Activated CD8-positive, alpha-beta T cell treated with anti-CD3 and anti-CD28 coated beads for 36 hours (primary cell): ENCODE measurements around the gene RNF126. TPM values are rescaled to one million over a fixed set of nuclear protein-coding genes. Genes with fewer than 3 reads are reported as not detected.

Experiments used
- ATAC-seq: fragments of 200-7000 bp; cut with Tn5 transposase; one replicate; pipeline ENCODE4 v1.10.0; 2021; ENCODE audit warnings: mild to moderate bottlenecking, moderate library complexity
- CTCF ChIA-PET: fragments of 350-600 bp; sonication (Branson Sonifier 250); formaldehyde crosslinking; loops from one replicate; lab custom pipeline; 2021; ENCODE audit warnings: antibody characterized with exemption; lab: Charles Lee
- POLR2A ChIA-PET: fragments of 350-600 bp; sonication (Branson Sonifier 250); formaldehyde crosslinking; loops from one replicate; lab custom pipeline; 2021; ENCODE audit warnings: antibody characterized with exemption; lab: Charles Lee
- DNase-seq: peaks from one replicate; pipeline ENCODE4 v3.0.0-alpha.2; 2020
- H3K27ac Mint-ChIP-seq: one replicate; pipeline ENCODE4 v1.8.0; 2021; ENCODE audit warnings: mild to moderate bottlenecking, mixed read lengths
- H3K27me3 Mint-ChIP-seq: one replicate; pipeline ENCODE4 v1.8.0; 2021; ENCODE audit warnings: mixed read lengths
- H3K36me3 Mint-ChIP-seq: one replicate; pipeline ENCODE4 v1.8.0; 2021; ENCODE audit warnings: low read depth, mixed read lengths
- H3K4me1 Mint-ChIP-seq: one replicate; pipeline ENCODE4 v1.8.0; 2021; ENCODE audit warnings: low read depth, mixed read lengths
- H3K4me3 Mint-ChIP-seq: one replicate; pipeline ENCODE4 v1.8.0; 2021; ENCODE audit warnings: mild to moderate bottlenecking, moderate library complexity, mixed read lengths
- H3K9me3 Mint-ChIP-seq: one replicate; pipeline ENCODE4 v1.8.0; 2021; ENCODE audit warnings: mixed read lengths
- CTCF ChIP-seq: fragments of 200-600 bp; IDR thresholded peaks from one replicate; pipeline ENCODE4 v1.8.0; 2022; ENCODE audit warnings: antibody characterized with exemption, mild to moderate bottlenecking
- intact Hi-C: fragments of 100-400 bp; cut with micrococcal nuclease; formaldehyde crosslinking; loops from one replicate; pipeline ENCODE4 v1.10.0; 2022
- total RNA-seq, 2 experiments: library from RNA; stranded (reverse); gene quantifications; one replicate each; pipeline ENCODE4 v1.2.3, GENCODE V29; 2021

RNF126 gene
- total RNA-seq, 2 experiments from 2014 or later: 99.1 to 101 TPM

GRCh38 chr19:664913-665443, 2.0 kb upstream of the RNF126 start:
- ChIA-PET CTCF (no interaction called here), POLR2A (no interaction called here)
- intact Hi-C loops: loop anchor here (1.0 kb wide), 1 partner anchor 69 kb away; no protein-coding TSS in a partner anchor
- Mint-ChIP-seq H3K27ac (peak overlapping the region; percentile 63), H3K4me1 (peaks cover 13% of the 10 kb centered on the region), H3K9me3 (no peaks in the 10 kb centered on the region), H3K27me3 (peaks cover 8% of the 10 kb centered on the region), H3K4me3 (peak overlapping the region; percentile 35), H3K36me3 (peaks cover 16% of the 10 kb centered on the region)
- no peak for ATAC-seq
- DNase-seq: peak; percentile 84
- TF ChIP-seq CTCF: peak; percentile 98

DNA sequence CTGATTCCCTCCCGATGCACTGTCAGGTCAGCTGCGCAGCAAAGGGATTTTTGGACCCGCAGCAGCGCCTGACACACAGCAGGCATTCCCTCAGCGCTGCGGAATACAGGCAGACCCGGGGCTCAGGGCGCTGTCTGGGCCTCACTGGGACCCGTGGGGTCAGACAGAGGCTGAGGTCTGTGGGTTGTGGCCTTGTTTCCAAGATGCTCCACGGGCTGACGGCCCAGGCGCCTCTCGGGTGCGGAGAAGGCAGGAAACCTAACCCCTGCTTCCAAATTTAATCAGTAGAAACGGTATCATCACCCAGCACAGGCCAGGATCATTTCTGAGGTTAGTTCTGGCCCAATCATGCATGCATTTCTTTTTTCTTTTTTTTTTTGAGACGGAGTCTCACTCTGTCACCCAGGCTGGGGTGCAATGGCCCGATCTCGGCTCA, 686 bp upstream of the RNF126 start:
- H3K9me3 Mint-ChIP-seq: no peaks in the 10 kb centered on the region
- H3K4me3 Mint-ChIP-seq: peak overlapping the region; percentile 95
- DNase-seq (no peak), ATAC-seq (no peak)
- TF ChIP-seq CTCF: no peak
- H3K36me3 Mint-ChIP-seq: peaks cover 25% of the 10 kb centered on the region
- peaks cover 3% of the 10 kb centered on the region for H3K27me3 Mint-ChIP-seq
- H3K4me1 Mint-ChIP-seq: peaks cover 20% of the 10 kb centered on the region
- ChIA-PET POLR2A (interaction anchor here (0.7 to 1.3 kb wide), 6 partner anchors 12 to 135 kb away, joined by 3 to 7 read pairs (median 4); partner anchors contain the start of genes FSTL3 and POLRMT), CTCF (interaction anchor here (1.2 to 1.9 kb wide), 3 partner anchors 70 to 153 kb away, joined by 3 to 13 read pairs (median 4); no protein-coding TSS in a partner anchor)
- intact Hi-C loops: loop anchor here (1.0 kb wide), 1 partner anchor 71 kb away; no protein-coding TSS in a partner anchor
- peak overlapping the region; percentile 86 for H3K27ac Mint-ChIP-seq

DNA sequence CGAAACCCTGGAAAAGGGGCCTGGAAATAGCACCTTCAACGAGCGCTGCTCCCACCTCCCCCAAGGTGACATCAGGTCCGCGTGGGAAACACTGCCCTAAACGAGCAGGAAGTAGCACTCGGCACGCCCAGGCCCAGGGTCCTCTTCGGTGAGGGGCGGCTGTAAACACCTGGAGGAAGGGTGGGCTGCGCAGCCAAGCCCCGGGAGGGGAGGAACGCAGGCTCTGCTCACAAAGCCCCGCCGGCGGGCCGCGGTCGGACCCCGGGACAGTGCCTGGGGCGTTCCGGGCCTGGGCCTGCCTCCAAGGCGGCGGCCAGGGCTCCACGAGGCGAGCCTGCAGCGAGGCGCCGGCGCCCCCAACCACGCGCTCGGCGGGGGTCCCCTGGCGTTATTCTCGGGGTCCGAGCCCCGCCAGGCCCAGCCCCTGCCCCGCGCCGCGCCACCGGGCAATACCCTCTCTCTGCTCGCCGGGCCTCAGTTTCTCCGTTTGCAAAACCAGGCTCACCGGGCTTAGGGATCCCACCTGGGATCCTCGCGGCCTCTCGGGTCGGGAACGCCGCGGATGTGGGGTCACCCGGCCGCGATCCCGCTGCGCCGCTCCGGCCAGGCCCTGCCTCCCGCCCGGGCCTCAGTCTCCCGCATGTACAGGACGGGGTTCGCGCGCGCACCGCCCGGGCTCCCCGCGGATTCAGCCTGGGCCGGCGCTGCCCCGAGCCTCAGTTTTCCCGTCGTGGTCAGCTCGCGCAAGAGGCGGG, 630 bp downstream of the RNF126 start:
- POLR2A ChIA-PET: interaction anchor here (0.9 to 2.2 kb wide), 4 partner anchors 29 to 136 kb away, joined by 3 to 5 read pairs (median 4); partner anchors contain the start of genes BSG and POLRMT
- DNase-seq: peak; percentile 86
- no peak for TF ChIP-seq CTCF
- no peaks in the 10 kb centered on the region for H3K27me3 Mint-ChIP-seq
- CTCF ChIA-PET: interaction anchor here (1.7 to 1.9 kb wide), 2 partner anchors 72 to 107 kb away, joined by 4 to 13 read pairs; no protein-coding TSS in a partner anchor
- intact Hi-C loops: no loop called here
- H3K9me3 Mint-ChIP-seq: no peaks in the 10 kb centered on the region
- H3K36me3 Mint-ChIP-seq: peaks cover 27% of the 10 kb centered on the region
- ATAC-seq: peak; percentile 31
- H3K4me3 Mint-ChIP-seq: peak overlapping the region; percentile 95
- peak overlapping the region; percentile 93 for H3K27ac Mint-ChIP-seq
- peaks cover 25% of the 10 kb centered on the region for H3K4me1 Mint-ChIP-seq

GRCh38 chr19:661427-662196, 1.4 kb downstream of the RNF126 start:
- ATAC-seq: peak; percentile 38
- intact Hi-C loops: no loop called here
- H3K36me3 Mint-ChIP-seq: peaks cover 31% of the 10 kb centered on the region
- ChIA-PET POLR2A (interaction anchor here (0.6 to 2.4 kb wide), 12 partner anchors 9 to 137 kb away, joined by 3 to 6 read pairs (median 4); partner anchors contain the start of genes POLRMT and PTBP1), CTCF (interaction anchor here (1.0 kb wide), 2 partner anchors 73 to 77 kb away, joined by 3 to 4 read pairs; no protein-coding TSS in a partner anchor)
- H3K4me3 Mint-ChIP-seq: peak overlapping the region; percentile 95
- peak overlapping the region; percentile 93 for H3K27ac Mint-ChIP-seq
- H3K9me3 Mint-ChIP-seq: no peaks in the 10 kb centered on the region
- peaks cover 31% of the 10 kb centered on the region for H3K4me1 Mint-ChIP-seq
- no peak for TF ChIP-seq CTCF
- no peaks in the 10 kb centered on the region for H3K27me3 Mint-ChIP-seq
- DNase-seq: peak; percentile 79
